ENCODE results near the gene DCDC2B.
"Not testable (repeated sequence)": the region's sequence is repeated elsewhere in the genome, so short reads cannot be mapped to it uniquely, and the experiment has no call there.

- TF ChIP-seq, protein P1, sequence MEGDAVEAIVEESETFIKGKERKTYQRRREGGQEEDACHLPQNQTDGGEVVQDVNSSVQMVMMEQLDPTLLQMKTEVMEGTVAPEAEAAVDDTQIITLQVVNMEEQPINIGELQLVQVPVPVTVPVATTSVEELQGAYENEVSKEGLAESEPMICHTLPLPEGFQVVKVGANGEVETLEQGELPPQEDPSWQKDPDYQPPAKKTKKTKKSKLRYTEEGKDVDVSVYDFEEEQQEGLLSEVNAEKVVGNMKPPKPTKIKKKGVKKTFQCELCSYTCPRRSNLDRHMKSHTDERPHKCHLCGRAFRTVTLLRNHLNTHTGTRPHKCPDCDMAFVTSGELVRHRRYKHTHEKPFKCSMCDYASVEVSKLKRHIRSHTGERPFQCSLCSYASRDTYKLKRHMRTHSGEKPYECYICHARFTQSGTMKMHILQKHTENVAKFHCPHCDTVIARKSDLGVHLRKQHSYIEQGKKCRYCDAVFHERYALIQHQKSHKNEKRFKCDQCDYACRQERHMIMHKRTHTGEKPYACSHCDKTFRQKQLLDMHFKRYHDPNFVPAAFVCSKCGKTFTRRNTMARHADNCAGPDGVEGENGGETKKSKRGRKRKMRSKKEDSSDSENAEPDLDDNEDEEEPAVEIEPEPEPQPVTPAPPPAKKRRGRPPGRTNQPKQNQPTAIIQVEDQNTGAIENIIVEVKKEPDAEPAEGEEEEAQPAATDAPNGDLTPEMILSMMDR (conservative IDR thresholded peaks at IDR 0.05; ENCODE audit: low read depth, low read length): not testable (repeated sequence)
- not testable (repeated sequence) for TF ChIP-seq EZH2 (IDR thresholded peaks at IDR 0.05; ENCODE audit: borderline replicate concordance, low read depth, low read length, poor library complexity, severe bottlenecking)
These were observed 54.3 kb downstream of the DCDC2B start for GRCh38 chr1:32263236-32263593.

Measured in A673 (cell line).